Heart left ventricle (tissue), 13 donors: ENCODE measurements around the gene NETO2.

ENCODE experiments used
- POLR2A ChIP-seq, 2 donors: fragments of 450-650 bp; IDR thresholded peaks; one replicate each; pipeline ENCODE4 v1.6.1; 2017; ENCODE audit warnings: antibody characterized with exemption in 2 of 2, mild to moderate bottlenecking in 2 of 2, moderate library complexity in 2 of 2
- TF ChIP-seq, protein P1 (sequence below), 12 donors: fragments of 200-600 bp; sonication (generic) in 4 of 12; IDR thresholded peaks; one replicate each; pipeline versions ENCODE4 v1.5.0 to v1.8.0; 2018 to 2022; ENCODE audit warnings: antibody characterized with exemption in 12 of 12, mild to moderate bottlenecking in 5 of 12
- donor health status: ischemic (EF 13 %, LVEDD 7.1; RV severe dilation, severe dysfunction).
- donor health status: DM: no; HTN: yes; CAD: no.
- donor health status: DM: no; HTN: no; CAD: no.
- donor health status: ischemic (EF 25% LVEDD 6.9; RV normal size, moderate dysfunction).
- donor health status: ischemic (EF 25% LVEDD 5.7; RV mildly dilated, moderate dysfunction).
- donor health status: ischemic (EF 35%, LVEDD 5.7; RV mildly dilated, moderate dysfunction).
- donor health status: nonischemic (EF 11% LVEDD 7.7; RV severe dilation, severe dysfunction).
- donor health status: DM: yes; HTN: yes; CAD: no.
- donor health status: PGD.
- donor health status: ischemic (EF 29% LVEDD 5.4; RV normal size, mild dysfunction).
- donor health status: nonischemic (EF 23%, LVEDD 6.1; RV moderate dilation, normal function).

DNA sequence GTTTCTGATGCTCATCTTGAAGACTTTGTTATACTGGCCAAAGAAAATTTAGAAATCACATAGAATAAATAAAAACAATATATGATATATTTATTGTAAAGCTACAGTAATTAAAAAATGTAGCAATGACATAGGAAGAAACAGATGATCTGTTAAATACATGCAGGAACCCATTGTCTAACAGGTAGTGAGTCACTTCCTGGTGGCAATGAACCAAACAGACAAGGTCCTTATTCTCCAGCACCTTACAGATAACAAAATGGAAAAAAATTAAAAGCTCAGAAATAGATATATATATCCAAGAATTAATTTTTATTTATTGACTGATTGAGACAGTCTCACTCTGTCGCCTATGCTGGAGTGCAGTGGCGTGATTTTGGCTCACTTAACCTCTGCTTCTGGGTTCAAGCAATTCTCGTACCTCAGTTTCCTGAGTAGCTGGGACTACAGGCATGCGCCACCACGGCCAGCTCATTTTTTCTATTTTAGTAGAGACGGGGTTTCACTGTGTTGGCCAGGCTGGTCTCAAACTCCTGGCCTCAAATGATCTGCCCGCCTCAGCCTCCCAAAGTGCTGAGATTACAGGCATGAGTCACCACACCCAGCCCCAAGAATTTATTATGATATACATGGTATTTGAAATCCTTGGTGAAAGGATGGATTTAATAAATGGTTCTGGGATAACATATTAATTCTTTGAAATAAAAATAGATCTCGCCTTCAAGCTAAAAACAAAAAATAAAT lies 7.5 kb downstream of the NETO2 start:
- TF ChIP-seq, protein P1, sequence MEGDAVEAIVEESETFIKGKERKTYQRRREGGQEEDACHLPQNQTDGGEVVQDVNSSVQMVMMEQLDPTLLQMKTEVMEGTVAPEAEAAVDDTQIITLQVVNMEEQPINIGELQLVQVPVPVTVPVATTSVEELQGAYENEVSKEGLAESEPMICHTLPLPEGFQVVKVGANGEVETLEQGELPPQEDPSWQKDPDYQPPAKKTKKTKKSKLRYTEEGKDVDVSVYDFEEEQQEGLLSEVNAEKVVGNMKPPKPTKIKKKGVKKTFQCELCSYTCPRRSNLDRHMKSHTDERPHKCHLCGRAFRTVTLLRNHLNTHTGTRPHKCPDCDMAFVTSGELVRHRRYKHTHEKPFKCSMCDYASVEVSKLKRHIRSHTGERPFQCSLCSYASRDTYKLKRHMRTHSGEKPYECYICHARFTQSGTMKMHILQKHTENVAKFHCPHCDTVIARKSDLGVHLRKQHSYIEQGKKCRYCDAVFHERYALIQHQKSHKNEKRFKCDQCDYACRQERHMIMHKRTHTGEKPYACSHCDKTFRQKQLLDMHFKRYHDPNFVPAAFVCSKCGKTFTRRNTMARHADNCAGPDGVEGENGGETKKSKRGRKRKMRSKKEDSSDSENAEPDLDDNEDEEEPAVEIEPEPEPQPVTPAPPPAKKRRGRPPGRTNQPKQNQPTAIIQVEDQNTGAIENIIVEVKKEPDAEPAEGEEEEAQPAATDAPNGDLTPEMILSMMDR (IDR thresholded peaks at IDR 0.05): no peak
- TF ChIP-seq POLR2A (IDR thresholded peaks at IDR 0.05): no peak
